T follicular helper cell (primary cell): ENCODE measurements around the gene PAX2.

Experiments
- DNase-seq: peaks from one replicate; pipeline ENCODE4 v3.0.0-alpha.2; 2020; ENCODE audit warnings: low read depth

Gene PAX2

DNA sequence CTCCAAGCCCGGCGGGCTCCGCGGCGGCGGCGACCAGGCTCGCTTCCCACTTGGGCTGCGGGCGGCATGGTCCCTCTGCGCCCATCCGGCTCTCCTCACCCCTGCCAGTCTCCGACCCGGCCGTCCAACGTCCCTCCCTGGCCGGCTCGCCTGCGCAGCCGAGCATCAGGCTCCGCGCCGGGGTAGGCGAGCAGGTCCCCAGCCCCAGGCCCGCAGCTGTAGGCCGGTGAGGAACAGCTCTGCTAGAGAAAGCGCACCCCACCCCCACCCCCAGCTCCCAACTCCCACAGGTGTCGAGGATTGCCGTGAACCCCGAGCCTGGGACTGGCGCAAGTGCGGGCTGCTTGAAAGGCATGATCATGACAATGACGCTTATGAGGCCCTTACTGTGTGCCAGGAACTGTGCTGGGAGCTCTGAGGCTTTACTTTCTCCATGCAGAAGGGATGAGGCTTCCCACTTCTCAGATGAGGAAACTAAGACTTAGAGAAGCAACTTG lies 20.8 kb upstream of the PAX2 start:
- no peak for DNase-seq

DNA sequence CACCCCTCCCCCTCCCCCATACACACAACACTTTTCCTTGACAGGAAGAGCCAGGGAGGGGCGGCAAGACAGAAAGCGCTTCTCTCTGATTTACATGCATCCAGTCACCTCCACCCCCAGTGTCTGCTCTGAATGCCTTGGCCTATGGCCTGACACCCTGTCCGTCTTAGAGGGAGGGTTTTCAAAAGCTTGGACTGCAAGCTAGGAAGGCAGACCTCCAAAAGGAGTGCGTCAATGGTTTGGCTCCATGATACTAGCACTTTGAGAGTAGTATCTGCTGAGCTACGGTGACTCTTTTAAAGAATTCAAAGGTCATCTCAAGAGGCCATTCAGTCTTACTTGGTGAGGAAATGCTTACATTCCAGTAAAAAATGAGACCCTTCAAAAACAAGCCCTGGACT lies 20.3 kb upstream of the PAX2 start:
- no peak for DNase-seq

DNA sequence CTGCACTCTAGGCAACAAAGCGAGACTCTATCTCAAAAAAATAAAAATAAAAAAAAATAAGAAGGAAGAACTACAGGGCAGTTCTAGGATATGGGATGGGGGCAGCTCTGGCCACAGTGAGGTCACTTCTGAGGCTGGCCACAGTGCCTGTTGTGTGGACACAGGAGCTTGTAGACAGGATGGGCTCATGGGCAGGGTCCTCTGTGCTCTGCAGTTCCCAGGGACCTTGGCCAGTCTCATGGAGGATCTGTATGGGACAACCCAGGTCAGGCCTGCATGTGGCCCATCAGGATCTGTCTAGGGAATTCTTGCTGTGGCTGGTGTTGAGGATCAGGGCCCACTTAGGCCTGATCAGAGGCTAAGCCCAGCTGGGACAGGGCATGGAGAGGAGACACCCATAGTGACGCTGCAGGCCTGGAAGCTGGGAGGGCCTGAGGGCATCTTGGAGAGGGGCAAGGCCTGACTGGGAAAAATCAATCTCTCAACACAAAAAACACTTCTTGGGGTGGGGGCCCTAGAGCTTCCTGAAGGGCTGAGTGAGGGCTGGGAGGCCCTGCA lies 19.4 kb upstream of the PAX2 start:
- DNase-seq, result no peak

DNA sequence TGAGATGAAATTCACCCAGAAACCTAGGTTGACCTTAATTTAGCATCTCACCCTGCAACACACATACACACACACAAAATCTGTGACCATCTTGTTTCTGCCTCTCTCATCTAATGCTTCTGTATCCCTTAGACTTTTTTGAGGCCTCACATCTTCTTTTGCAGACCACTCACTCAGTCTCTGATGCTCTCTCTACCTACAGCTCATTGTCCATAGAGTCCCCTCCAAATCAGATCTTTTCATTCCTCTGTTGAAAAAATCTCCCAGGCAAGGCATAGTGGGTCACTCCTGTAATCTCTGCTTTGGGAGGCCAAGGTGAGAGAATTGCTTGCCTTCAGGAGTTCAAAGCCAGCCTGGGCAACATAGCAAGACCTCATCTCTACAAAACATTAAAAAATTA lies 17.6 kb upstream of the PAX2 start:
- no peak for DNase-seq

DNA sequence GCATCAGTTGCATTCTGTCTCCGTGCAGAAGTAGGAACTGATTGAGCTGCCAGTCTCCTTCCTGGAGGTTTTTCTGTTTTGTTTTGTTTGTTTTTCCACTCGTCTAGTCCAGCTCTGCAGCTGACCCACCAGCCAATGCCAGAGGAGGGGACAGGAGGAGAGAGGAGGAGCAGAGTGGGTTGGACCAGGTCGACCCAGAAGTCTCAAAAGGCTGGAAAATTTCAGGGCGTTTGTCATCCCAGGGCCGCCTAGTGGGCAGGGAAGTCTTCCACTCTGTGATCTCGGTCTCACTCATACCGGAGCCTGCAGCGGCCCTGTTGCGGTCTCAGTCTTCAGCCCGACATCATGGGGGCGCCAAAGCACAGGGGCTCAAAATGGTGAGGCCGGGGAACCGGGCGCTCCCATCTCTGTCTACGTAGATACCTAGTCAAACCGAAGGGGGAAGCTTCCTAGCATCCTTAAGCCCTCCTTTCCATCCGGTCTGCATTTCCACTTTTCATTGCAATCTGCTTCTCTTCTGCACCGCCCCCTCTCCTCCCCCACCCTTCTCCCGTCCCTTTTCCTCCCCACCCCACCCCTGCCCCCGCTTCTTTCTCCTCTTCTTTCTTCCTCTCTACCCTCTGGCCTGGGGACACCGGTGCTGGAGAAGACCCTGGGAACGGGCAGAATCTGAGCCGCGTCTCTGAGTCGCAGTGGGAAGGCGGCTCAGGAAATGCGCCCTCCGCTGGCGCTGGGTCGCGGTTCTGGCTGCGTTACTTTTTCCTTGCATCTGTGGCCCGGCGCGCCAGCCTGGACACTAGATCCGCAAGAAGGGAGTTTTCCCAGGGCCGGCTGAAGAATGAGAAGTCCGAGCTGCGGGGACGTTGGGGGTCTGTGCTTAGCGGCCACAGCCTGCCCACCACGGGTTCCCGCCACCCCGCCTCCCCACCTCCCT lies 16.2 kb upstream of the PAX2 start:
- no peak for DNase-seq

DNA sequence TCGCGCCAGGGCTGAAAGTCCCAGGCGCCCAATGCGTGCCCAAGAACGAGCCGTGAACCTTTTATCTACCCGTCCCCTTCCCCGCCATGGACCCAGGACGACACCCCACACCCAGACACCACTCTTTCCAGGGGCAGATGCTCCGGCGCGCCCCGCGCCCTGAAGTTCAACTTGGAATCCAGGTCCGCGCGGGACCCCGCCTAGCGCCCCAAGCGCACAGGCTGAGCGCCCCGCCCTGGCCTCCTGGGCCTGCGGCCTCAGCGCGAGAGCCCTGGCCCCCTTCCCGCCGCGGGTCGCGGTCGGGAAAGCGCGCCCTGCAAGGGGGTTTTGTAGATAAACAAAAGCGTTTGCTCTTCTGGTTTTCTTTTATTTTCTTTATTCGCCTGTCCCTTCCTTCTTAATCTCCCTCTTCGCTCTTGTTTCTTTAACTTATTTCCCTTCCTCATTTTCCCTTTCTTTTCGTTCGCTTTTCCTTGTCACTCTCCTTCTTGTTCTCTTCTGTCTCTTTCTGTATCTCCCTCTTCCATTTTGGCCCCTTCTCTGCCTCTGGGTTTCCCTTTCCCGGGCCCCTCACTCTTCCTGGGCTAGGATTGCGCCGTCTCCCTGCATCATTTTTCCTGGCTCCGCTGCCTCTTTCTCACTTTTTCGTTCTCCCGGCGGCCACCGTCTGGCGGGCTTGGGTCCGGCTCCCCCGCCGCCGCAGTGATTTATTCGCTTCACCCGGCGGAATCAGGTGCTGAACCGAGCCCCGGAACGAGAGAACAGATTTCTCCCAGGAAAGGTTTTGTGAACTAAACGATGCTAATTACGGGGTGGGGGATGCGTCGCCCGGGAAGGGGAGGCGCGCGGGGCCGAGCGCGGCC lies 15.3 kb upstream of the PAX2 start:
- DNase-seq, result no peak

DNA sequence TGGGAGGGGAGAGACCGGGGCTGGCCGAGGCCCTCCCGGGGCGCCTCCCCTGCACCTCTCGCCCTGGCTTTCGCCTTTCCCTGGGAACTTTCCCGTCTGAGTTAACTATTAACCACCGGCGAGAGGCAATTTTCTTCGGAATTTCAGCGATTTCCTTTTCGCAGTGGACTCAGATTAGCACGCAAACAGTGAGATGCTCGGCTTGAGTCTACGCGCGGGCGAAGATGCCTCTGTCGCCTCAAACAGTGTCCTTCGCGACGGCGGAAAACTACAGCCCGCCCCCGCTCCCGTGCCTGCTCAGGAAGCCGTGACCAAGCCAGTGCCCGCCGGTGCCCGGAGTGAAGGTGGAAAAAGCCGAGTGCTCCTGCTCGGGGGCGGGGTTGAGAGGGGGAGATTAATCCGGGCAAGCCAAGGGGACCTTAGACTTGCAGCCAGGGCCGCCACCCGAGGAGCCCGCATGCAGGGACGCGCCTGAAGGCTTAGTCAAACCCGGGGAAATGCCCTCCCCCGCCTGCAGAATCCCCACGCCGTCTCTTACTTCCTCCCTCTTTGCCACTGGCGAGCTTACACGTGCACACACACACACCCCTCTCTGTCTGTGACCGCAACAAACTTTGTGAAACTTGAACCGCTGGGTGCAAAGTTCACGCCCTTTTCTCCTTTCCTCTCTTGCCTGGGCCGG lies 14.5 kb upstream of the PAX2 start:
- no peak for DNase-seq

DNA sequence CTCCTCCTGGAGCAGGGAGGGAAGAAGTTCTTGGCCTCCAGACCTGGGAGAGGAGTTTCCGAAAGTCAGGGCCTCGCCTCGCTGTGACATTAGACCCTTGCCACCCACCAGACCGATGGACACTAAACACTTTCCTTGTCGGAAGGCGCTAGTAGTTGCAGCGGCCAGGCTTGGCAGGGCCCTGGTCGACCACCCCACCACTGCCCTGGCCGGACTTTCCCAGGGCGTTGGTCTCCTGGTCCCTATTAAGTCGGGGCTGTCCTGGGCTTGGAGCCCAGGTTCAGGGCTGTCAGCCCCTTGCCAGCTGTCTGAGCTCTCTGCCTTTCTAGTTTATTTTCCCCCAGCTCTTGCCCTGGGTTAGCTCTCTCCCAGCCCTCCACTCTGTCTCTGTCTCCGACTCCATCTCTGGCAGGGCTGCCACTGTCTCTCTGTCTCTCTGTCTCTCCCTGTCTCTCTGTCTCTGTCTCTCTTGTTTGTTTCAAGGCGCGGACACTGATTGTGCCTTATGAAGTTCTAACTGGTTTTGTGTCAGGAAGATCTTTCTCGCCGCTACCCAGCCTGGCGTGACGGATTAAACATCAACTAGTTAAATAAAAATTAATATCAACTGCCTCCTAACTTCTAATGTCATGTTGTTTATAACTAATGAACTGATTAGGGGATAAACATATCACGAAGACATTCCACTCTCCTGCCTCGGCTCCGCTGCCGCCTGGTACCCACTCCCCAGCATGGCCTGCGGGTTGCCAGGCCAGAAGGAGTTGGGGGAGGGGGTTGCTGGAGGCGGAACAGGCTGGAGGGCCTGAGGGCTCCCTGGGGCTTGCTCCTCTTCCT lies 13.8 kb upstream of the PAX2 start:
- no peak for DNase-seq

DNA sequence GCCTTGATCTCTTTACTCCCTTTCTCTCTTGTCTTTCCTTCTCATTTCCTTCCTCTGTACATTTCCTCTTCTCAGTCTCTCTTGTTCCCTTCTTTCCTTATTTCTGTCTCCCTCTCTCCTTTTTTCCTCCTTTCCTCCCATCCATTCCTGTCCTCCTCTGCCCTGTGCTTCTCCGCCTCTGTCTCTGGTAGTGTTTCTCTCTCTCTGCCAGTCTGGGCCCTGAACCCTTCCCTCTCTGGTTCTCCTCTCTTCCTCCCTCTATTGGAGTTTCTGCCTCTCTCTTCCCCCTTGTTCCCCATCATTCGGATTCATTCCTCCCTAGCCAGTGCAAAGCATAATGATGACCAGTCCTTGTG lies 13.2 kb upstream of the PAX2 start:
- no peak for DNase-seq

DNA sequence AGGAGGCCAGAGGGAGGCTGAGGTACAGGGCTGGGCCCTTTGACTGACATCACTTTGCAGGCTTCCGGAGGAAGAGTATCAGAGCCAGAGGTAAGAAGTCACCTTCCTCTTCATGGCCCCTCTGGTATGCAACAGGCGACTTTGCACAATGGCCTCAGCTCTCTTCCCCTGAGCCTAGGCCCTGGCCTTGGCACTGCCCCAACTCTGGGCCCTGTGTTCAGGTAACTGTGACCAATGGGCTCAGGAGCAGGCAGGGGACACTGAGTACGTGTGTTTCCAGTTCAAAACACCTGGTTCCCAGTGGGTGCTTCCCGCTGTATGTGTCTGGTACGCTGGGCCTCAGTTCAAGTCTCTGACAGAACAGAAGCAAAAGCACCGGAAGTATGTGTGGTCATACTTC lies 12.1 kb upstream of the PAX2 start:
- no peak for DNase-seq

DNA sequence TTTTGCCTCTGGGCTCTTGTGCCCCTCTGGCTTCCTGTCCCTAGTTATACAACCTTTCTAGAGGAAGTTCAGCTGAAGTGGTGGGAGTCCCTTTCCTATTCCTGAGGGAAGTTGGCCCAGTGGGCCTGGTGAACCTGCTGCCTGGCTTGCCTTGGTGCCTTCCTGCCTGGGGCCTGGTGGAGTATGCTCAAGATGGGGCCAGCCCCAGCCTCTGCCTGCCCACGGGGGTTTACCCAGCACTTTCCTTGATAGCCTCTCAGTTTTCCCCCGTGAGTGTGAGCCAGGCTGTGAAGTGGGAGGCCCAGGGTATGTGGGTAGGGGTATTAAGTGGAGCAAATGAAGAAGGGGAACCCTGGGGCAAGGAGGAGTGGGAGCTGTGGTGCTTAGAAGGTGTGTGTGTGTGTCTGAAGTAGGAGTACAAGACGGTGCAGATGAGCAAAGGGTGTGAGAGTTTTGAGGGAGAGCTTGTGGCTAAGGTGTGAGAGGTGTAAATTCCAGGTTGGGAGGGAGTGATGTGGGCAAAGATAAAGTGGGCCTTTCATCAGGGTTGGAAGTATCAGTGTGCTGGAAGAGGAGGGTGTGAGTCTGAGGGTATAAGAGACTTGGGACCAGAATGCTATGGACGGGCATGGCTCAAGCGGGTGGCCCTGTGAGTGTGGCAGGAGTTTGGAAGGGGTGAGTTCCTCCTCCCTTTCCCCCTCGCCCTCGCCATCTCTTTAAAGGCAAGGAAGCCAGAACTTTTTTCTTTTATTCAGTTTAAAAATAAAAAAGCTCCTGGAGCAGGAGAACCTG lies 10.9 kb upstream of the PAX2 start:
- no peak for DNase-seq

DNA sequence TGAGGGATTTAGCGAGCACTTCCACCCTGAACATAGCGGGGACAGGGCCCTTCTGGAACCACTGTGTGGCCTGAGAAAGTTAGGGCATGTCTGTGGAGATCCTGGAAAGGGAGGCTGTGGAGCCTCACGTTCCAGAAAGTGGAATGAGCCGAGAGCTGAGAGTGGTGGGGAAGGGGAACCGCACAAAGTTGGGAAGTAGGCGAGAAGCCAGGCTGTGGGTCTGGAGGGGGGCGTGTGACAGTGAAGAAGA lies 10.4 kb upstream of the PAX2 start:
- DNase-seq, result no peak

DNA sequence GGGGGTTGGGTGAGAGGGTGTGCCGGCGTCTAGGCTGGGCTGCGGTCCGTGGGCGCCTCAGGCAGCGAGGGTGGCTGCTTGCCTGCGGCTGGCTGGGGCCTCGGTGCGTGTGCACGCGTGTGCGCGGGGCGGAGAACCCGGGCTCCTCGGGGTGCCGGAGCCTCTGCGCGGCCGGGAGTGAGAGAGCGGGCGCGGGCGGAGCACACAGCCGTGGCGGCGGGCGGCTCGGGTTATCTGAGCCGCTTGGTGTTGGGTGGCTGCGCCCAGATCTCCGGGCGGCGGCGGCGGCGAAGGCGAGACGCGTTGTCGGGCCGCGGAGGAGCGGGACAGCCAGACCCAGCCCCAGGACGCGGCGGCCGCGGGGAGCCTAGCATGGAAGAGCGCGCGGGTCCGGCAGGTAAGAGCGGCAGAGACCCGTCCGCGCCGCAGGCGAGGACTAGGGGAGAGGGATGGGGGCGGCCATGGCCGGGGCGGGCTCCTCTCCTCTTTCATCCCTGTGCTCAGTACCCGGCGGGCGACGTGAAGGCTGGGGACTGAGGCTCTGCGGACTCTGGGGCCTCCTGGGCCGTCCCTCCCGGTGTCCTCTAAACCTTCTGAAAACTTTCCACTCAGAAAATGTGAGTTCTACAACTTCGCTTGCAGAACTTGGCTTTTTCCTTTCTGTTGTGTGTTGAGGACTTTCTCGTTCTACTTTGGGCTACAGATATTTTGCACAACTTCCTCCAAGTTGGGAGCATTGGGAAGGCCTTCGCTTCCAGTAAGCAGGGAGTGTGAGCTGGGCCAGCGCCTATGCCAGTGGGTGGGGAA lies 9.8 kb upstream of the PAX2 start:
- DNase-seq, result no peak

DNA sequence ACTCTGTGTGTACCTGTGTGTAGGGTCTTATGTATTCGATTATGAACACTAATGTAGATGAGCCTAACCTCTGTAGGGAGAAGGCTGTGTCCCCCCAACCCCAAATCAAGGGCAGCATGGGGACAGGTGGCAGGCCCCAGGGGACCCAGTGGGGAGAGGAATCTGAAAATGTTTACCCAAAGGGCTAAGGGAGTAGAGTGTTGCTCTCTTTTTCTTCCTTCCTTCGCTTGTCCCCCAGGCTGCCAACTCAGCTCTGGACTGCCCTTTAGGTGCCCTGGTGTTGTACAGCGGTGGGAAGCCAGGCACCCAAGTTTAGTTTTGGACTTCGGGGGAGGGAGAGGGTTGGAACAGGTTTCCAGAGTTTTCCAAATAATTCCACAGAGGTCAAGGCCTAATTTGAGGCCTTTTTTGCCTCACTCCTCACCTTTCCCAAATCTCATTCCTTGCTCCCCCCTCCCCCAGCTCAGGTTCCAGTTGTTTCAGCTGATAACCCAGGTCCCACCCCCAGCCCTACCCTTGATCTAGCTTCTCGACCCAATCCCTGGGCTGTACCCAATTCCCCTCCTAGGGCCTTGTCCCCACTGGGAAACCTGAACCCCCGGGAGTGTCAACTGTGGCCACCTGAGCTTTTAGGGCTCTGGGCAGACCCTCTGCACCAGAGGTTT lies 9.1 kb upstream of the PAX2 start:
- no peak for DNase-seq

DNA sequence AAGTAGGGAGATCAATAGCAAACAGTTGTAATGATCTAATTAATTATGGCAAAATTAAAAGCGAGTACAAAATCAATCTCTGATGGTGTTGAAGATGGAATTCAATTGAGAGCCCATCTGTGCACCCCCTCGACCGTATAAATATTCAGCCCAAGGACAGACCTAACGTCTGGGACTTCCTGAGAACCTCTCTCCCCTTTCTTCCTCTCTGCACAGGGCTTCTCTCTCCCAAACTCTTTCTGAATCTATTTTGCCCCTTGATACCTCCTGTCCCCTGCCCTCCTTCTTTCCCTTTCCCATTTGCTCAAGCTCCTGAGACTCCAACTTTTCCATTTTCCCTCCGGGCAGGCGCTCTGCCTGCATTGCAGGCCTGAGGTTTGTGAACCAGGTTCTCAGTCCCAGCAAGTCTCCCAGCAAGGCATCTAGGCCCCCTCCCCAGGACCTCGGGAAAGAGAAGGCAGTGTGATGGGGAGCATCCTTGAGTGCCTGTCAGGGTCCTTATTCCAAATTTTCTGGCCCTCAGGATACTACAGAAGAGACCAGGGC lies 8.5 kb upstream of the PAX2 start:
- no peak for DNase-seq

DNA sequence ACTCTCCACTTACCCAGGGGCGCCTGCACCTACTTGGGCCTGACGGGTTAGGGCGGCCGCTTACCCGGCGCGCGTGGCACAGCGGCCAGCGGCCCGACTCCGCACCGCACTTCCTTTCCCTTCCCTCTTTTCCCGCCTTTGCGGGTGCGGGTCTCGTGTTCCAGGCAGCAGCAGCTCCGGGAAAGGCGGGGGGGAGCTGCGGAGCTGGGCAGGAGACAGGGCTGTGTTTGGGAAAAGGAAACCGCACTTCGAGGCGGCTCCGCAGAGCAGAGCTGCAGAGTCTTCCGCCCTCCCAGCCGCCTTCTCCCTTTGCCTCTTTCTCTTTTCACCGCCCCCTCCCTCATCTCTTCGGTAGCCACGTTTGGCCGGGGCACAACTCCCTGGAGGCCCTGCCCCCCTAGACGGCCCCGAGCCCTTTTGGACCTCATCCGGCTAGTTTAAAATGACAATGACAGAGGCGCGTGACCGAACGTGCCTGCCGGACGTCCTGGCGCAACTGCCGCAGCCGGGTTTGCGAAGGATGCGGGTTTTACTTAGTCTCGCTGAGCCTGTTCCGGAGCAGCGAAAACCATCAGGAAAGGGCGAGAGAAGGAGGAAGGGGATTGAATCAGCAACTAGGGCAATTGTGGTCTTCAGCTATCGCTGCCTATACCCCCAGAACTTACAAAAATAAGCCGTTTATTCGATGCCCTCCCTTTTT lies 7.9 kb upstream of the PAX2 start:
- DNase-seq, result no peak

DNA sequence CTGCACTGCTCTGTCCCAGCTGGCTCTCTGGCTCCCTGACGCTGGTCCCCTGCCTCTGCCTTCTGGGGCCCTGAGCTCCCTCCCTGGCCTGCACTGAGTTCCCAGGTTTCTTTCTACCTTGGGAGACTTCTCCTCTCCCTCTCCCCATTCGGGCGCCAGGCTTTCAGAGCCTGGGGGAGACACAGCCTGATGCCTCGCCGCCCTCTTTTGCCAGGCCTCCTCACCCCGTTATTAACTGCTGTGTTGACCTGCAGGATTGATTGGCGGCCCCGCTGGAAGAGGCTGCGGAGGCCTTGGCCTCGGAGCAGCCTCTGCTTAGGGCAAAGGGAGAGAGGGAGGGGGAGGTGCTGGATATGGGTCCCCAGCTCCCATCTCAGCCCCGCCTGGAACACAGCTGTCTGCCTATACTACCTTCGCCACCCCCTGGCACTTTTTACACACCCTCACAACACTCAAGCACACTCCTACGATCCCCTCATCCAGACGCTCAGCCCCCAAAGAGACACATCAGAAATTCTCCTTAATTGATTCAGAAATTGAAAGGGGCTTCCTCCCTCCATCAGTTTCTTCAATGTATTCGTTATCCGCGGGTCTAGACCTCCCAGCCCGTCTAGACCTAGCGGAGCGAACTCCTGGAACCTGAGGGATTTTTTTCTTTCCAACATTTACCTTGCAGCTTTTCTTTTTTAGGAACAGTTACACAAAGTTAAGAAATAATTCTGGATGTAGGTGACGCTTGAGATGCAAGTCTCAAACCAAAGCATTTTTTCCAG lies 7.1 kb upstream of the PAX2 start:
- DNase-seq, result no peak
